Measurements from ENCODE around the gene PRG3.

The PRG3 gene

GRCh38 chr11:57376095-57377090, 4.6 kb downstream of the PRG3 start:
- no peak for DNase-seq (ENCODE audit: low read depth)
- TF ChIP-seq CTCF (IDR thresholded peaks at IDR 0.05; ENCODE audit: low read length, missing control alignments): no peak
- H3K4me3 ChIP-seq (replicated peaks; ENCODE audit: low read depth, low read length): no peak overlapping the region

GRCh38 chr11:57375490-57375889, 5.5 kb downstream of the PRG3 start:
- TF ChIP-seq CTCF (IDR thresholded peaks at IDR 0.05; ENCODE audit: low read length, missing control alignments): no peak
- DNase-seq (ENCODE audit: low read depth): no peak
- H3K4me3 ChIP-seq (replicated peaks; ENCODE audit: low read depth, low read length): no peak overlapping the region

GRCh38 chr11:57374966-57375365, 6.0 kb downstream of the PRG3 start:
- TF ChIP-seq CTCF (IDR thresholded peaks at IDR 0.05; ENCODE audit: low read length, missing control alignments): no peak
- DNase-seq (ENCODE audit: low read depth): no peak
- H3K4me3 ChIP-seq (replicated peaks; ENCODE audit: low read depth, low read length): no peak overlapping the region

GRCh38 chr11:57373146-57373545, 7.8 kb downstream of the PRG3 start:
- DNase-seq (ENCODE audit: low read depth): no peak
- no peak for TF ChIP-seq CTCF (IDR thresholded peaks at IDR 0.05; ENCODE audit: low read length, missing control alignments)
- H3K4me3 ChIP-seq (replicated peaks; ENCODE audit: low read depth, low read length): no peak overlapping the region

GRCh38 chr11:57370941-57371340, 10.0 kb downstream of the PRG3 start:
- no peak for DNase-seq (ENCODE audit: low read depth)
- no peak overlapping the region for H3K4me3 ChIP-seq (replicated peaks; ENCODE audit: low read depth, low read length)
- no peak for TF ChIP-seq CTCF (IDR thresholded peaks at IDR 0.05; ENCODE audit: low read length, missing control alignments)

- no peak for TF ChIP-seq CTCF (IDR thresholded peaks at IDR 0.05; ENCODE audit: low read length, missing control alignments)
- DNase-seq (ENCODE audit: low read depth): no peak
- no peak overlapping the region for H3K4me3 ChIP-seq (replicated peaks; ENCODE audit: low read depth, low read length)
Observed at GRCh38 chr11:57370251-57370650, 10.7 kb downstream of the PRG3 start.

- no peak for DNase-seq (ENCODE audit: low read depth)
- no peak for TF ChIP-seq CTCF (IDR thresholded peaks at IDR 0.05; ENCODE audit: low read length, missing control alignments)
- H3K4me3 ChIP-seq (replicated peaks; ENCODE audit: low read depth, low read length): no peak overlapping the region
Observed at GRCh38 chr11:57368845-57369232, 12.1 kb downstream of the PRG3 start.
